Heart right ventricle (tissue), 16 donors: ENCODE results near the gene SMYD3. TPM values are rescaled to one million over a fixed set of nuclear protein-coding genes. Genes with fewer than 3 reads are reported as not detected.

Source experiments
- ATAC-seq, 8 donors: fragments of 200-7000 bp; cut with Tn5 transposase; one replicate each; pipeline ENCODE4 v1.9.1; 2020; ENCODE audit warnings: mild to moderate bottlenecking in 8 of 8, moderate library complexity in 8 of 8, moderate number of reproducible peaks in 1 of 8
- DNase-seq, 2 donors: peaks; one replicate each; pipeline ENCODE4 v3.0.0-alpha.2; 2020
- H3K27ac ChIP-seq, 10 donors: fragments of 200-600 bp; sonication (generic) in 2 of 10; one replicate each; pipeline versions ENCODE4 v1.5.0 to v1.8.0; 2020 to 2022; ENCODE audit warnings: mild to moderate bottlenecking in 3 of 10
- H3K27me3 ChIP-seq, 7 donors: fragments of 200-600 bp; one replicate each; pipeline ENCODE4 v1.8.0; 2021 to 2022; ENCODE audit warnings: mild to moderate bottlenecking in 2 of 7
- H3K36me3 ChIP-seq, 9 donors: fragments of 200-600 bp; sonication (generic) in 1 of 9; one replicate each; pipeline versions ENCODE4 v1.5.0 to v1.8.0; 2020 to 2022; ENCODE audit warnings: mild to moderate bottlenecking in 2 of 9
- H3K4me1 ChIP-seq, 9 donors: fragments of 200-600 bp; sonication (generic) in 1 of 9; one replicate each; pipeline versions ENCODE4 v1.5.0 to v1.8.0; 2020 to 2022; ENCODE audit warnings: mild to moderate bottlenecking in 4 of 9
- H3K4me3 ChIP-seq, 10 donors: fragments of 200-600 bp; sonication (generic) in 2 of 10; one replicate each; pipeline versions ENCODE4 v1.5.0 to v1.8.0; 2020 to 2022; ENCODE audit warnings: mild to moderate bottlenecking in 7 of 10, moderate library complexity in 2 of 10
- H3K9me3 ChIP-seq, 11 donors: fragments of 200-600 bp in 10 of 11; sonication (generic) in 2 of 11; one replicate each; pipeline versions ENCODE4 v1.5.0 to v1.8.0; 2013 to 2022; ENCODE audit warnings: mild to moderate bottlenecking in 2 of 11, control low read depth in 1 of 11, moderate library complexity in 1 of 11
- CTCF ChIP-seq, 9 donors: fragments of 200-600 bp; sonication (generic) in 2 of 9; IDR thresholded peaks; one replicate each; pipeline versions ENCODE4 v1.5.0 to v1.8.0; 2021 to 2022; ENCODE audit warnings: antibody characterized with exemption in 9 of 9, mild to moderate bottlenecking in 5 of 9, moderate library complexity in 1 of 9
- WGBS, 2 donors: extraction: QIAGEN DNeasy Blood & Tissue Kit; methylation state at CpG; one replicate each; pipeline ENCODE4 v1.1.7; 2013; ENCODE audit warnings: inconsistent platforms in 1 of 2; 5-methylcytosine and 5-hydroxymethylcytosine counted together
- intact Hi-C, 10 donors: fragments of 100-400 bp; cut with DNase I; formaldehyde crosslinking; loops; one replicate each; pipeline versions ENCODE4 v1.11.1 to v1.14.2; 2022
- polyA plus RNA-seq, 2 donors: library from polyadenylated mRNA; stranded (reverse); fragments of 200-250 nt; gene quantifications; one replicate each; pipeline ENCODE4 v1.2.3, GENCODE V29; 2013
- total RNA-seq, 10 donors: library from RNA; stranded (reverse); fragmentation: NEBNext Ultra II Directional in 3 of 10; extraction: Animal tissue kit (Norgen Biotek cat#: 25700) in 3 of 10; gene quantifications; one replicate each; pipeline versions ENCODE4 v1.2.1 to v1.2.4, GENCODE V29; 2021 to 2023
- donor health status: Arrhythmogenic right ventricular cardiomyopathy.
- donor health status: ischemic (EF 13 %, LVEDD 7.1; RV severe dilation, severe dysfunction).
- donor health status: healthy with polysubstance abuse.
- donor health status: DM: no; HTN: yes; CAD: no.
- donor health status: DM: no; HTN: no; CAD: no.
- donor health status: ischemic (EF 25% LVEDD 6.9; RV normal size, moderate dysfunction).
- donor health status: ischemic (EF 25% LVEDD 5.7; RV mildly dilated, moderate dysfunction).
- donor health status: healthy.
- donor health status: DM: yes; HTN: yes; CAD: no.
- donor health status: Ischemic cardiomyopathy.
- donor health status: ischemic (EF 35%, LVEDD 5.7; RV mildly dilated, moderate dysfunction).
- donor health status: nonischemic (EF 11% LVEDD 7.7; RV severe dilation, severe dysfunction).
- donor health status: DM: yes; HTN: yes; CAD: no.
- donor health status: PGD.
- donor health status: ischemic (EF 29% LVEDD 5.4; RV normal size, mild dysfunction).
- donor health status: nonischemic (EF 23%, LVEDD 6.1; RV moderate dilation, normal function).

Gene SMYD3
- total and polyA plus RNA-seq, 12 donors: 5.9 to 13.9 (median 8.1) TPM

GRCh38 chr1:245721488-245721887 lies 785.6 kb downstream of the SMYD3 start:
- no peak for TF ChIP-seq CTCF (IDR thresholded peaks at IDR 0.05)
- Histone ChIP-seq H3K36me3 (no peaks in the 10 kb centered on the region), H3K4me3 (no peak overlapping the region), H3K27me3 (no peaks in the 10 kb centered on the region), H3K4me1 (no peaks in the 10 kb centered on the region), H3K9me3 (peaks cover 0 to 17% (median 0%) of the 10 kb centered on the region in 11 donors), H3K27ac (no peak overlapping the region)
- intact Hi-C loops: no loop called here
- ATAC-seq (no peak), DNase-seq (no peak)
- 81 to 95% methylated on average over 4 of the region's 4 CpGs for WGBS, 2 donors

GRCh38 chr1:245718951-245719350 lies 788.1 kb downstream of the SMYD3 start:
- no peak overlapping the region for H3K27ac ChIP-seq
- intact Hi-C loops: no loop called here
- DNase-seq: no peak
- no peak for ATAC-seq
- H3K4me3 ChIP-seq: no peak overlapping the region
- no peaks in the 10 kb centered on the region for H3K9me3 ChIP-seq
- H3K36me3 ChIP-seq: no peaks in the 10 kb centered on the region
- no peaks in the 10 kb centered on the region for H3K4me1 ChIP-seq
- TF ChIP-seq CTCF (IDR thresholded peaks at IDR 0.05): no peak
- 96% methylated on average over 4 of the region's 4 CpGs for WGBS, 2 donors
- no peaks in the 10 kb centered on the region for H3K27me3 ChIP-seq

GRCh38 chr1:245718123-245718522 lies 789.0 kb downstream of the SMYD3 start:
- no peak overlapping the region for H3K4me3 ChIP-seq
- 86 to 90% methylated on average over 3 of the region's 3 CpGs for WGBS, 2 donors
- no peak for TF ChIP-seq CTCF (IDR thresholded peaks at IDR 0.05)
- H3K9me3 ChIP-seq: no peaks in the 10 kb centered on the region
- no peak overlapping the region for H3K27ac ChIP-seq
- intact Hi-C loops: no loop called here
- ATAC-seq (no peak), DNase-seq (no peak)
- no peaks in the 10 kb centered on the region for H3K36me3 ChIP-seq
- peaks cover 0 to 4% (median 0%) of the 10 kb centered on the region in 7 donors for H3K27me3 ChIP-seq
- H3K4me1 ChIP-seq: no peaks in the 10 kb centered on the region

GRCh38 chr1:245717611-245718010 lies 789.5 kb downstream of the SMYD3 start:
- WGBS, 2 donors: 93 to 96% methylated on average over 3 of the region's 3 CpGs

More at GRCh38 chr1:245717611-245718010, 789.5 kb downstream of the SMYD3 start:
- no peaks in the 10 kb centered on the region for H3K4me1 ChIP-seq
- no peaks in the 10 kb centered on the region for H3K9me3 ChIP-seq
- H3K36me3 ChIP-seq: no peaks in the 10 kb centered on the region
- H3K4me3 ChIP-seq: no peak overlapping the region
- intact Hi-C loops: no loop called here
- ATAC-seq (no peak), DNase-seq (no peak)
- H3K27me3 ChIP-seq: peaks cover 0 to 4% (median 0%) of the 10 kb centered on the region in 7 donors
- no peak overlapping the region for H3K27ac ChIP-seq
- no peak for TF ChIP-seq CTCF (IDR thresholded peaks at IDR 0.05)
